Epidermal melanocyte (primary cell): ENCODE results near the gene NOS1AP.

ENCODE experiments used
- DNase-seq: peaks from one replicate; pipeline ENCODE4 v3.0.0; 2011; ENCODE audit warnings: low spot score; ENCODE audit not compliant: insufficient read length

NOS1AP gene

GRCh38 chr1:162291000-162291399, 221.5 kb downstream of the NOS1AP start:
- DNase-seq = no peak

- DNase-seq = peak; percentile 22
Observed at GRCh38 chr1:162292422-162292849, 222.9 kb downstream of the NOS1AP start.

DNA sequence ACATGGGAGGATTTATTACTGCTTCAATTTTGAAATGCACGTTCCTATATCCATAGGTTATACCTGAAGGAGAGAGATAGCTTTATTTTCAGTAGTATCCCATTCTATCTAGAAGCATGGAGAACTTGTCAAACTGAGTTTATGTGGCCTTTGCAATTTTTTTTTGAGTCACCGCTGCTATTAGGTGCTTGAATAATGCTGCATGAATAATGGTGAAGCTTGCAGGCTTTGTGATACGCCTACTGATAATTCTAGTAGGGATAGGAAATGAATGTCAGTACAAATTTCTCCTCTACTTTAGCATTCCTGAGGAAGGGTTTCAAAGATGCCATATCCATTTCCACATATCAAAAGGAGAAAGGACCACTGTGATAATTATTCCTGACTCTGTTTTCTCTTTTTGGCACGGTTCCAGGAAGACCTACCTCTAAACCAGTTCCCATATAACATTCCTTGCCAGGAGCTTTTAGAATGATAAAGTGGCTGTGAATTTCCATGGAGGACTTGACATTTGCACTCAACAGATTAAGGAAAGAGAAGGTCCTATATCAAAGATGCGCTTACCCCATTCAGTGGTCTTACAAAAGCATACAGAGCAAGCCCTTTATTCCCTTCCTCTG, 223.7 kb downstream of the NOS1AP start:
- DNase-seq = no peak

DNA sequence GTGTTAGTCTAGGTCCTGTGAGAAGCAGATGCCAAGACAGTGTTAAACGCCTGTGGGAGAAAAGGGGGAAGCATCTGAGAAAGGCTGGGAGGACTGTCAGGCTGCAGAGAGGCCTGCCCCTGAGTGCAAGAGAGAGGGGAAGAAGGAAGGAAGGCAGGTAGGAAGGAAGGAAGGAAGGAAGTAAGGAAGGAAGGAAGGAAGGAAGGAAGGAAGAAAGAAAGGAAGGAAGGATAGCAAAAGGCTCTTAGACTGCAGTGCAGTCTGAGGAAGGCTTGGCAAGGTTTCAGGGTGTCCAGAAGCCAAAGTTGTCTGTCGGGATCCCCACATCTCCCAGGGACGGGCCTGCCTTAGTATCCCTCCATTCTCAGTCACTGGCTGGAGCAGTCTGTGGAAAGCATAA, 224.5 kb downstream of the NOS1AP start:
- DNase-seq = no peak

DNA sequence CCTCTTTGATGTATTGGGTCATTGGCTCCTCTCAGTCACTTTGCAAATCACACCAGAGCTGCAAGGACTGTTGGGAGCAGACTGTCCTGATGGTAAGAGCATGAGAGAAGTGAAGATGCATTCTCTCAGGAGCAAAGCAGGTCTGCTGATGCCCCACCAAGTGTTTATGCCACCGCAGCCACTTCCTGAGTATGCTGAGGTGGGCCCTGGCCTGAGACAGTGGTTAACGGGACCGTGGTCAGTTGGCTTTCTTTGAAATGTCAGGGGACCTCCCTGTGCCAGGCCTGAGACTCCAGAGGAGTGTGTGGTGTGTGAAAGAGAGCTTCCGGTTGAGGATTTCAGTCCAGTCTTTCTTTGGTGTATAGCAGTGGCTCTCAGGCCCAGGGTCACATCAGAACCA, 227.7 kb downstream of the NOS1AP start:
- DNase-seq = no peak

GRCh38 chr1:162298266-162298665, 228.8 kb downstream of the NOS1AP start:
- DNase-seq = no peak

DNA sequence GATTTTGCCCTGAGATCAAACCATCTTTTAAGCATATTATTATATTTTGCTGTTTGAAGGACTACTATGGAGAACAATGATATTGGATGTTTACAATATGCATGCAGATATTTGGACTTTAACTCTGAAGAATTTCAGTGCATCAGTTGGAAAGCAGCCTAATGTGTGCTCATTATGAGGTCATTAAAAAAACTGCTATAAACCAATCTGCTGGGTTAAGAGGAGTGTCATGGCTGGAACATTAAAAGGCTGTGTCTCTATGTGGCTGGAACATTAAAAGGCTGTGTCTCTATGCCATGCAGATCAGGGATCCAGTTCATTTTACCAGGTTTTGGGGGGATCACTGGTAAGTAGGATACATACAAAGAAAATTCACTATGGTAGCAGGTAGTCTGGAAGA, 229.5 kb downstream of the NOS1AP start:
- no peak for DNase-seq

- DNase-seq = no peak
Observed at GRCh38 chr1:162300057-162300917, 230.8 kb downstream of the NOS1AP start.

GRCh38 chr1:162301696-162302095, 232.2 kb downstream of the NOS1AP start:
- DNase-seq = no peak

DNA sequence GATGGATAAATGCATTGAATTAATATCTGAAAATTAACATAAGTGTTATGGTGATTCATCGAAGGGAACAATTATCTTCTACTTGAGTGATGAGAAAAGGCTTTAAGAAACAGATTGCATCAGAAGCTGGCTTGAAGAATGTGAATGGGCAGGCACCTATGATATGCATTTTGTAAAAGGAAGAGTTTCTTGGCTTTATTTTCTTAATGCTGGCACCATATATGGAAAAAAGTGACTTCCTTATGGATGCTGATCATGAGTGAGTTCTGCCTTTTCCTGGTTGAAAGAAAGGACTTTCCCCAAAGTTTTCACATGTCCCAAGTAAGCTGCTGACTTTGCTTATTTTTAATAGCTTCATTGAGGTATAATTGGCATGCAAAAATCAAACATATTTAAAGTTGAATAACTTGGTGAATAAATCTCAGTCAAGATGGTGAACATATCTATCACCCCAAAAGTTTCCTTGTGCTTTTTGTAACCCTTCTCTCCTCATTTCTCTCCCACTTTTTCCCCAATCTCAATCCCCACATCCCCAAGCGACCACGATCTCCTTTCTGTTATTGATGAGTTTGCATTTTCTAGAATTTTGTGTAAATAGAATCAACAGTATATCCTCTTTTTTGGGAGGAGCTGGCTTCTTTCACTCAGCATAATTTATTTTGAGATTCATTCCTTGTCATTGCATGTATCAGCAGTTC, 233.0 kb downstream of the NOS1AP start:
- DNase-seq = no peak

DNA sequence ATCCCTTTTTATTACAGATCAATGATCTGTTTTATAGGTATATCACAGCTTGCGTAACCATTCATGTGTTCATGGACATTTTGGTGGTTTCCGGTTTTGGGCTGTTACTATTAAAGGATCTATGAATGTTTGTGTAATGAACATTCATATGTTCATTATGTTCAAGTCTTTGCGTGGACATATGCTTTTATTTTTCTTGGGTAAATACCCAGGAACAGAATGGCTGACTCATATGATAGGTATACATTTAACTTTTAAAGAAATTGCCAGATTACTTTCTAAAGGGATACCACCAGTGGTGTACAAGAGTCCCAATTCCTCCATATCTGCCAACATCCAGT, 233.5 kb downstream of the NOS1AP start:
- DNase-seq = no peak

DNA sequence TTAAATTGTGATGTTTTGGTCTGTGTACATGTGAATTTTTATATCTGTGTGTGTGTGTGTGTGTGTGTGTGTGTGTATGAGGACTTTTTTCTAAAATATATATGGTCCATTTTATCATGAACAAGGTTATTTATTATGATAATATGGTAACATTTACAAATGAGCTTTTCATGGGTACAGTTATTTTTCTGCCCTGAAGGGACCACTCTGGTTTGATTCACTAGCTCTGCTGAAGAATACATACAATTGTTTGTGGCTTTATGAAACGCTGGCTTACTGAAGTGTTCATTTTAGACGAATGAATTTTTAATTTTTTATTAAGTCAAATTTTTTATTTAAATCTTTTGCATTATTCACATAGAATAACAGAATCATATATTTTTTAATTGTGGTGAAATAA, 235.2 kb downstream of the NOS1AP start:
- no peak for DNase-seq

- no peak for DNase-seq
Observed at GRCh38 chr1:162305969-162306368, 236.5 kb downstream of the NOS1AP start.

GRCh38 chr1:162310337-162310736, 240.8 kb downstream of the NOS1AP start:
- no peak for DNase-seq

- no peak for DNase-seq
Observed at GRCh38 chr1:162314206-162314605, 244.7 kb downstream of the NOS1AP start.

- no peak for DNase-seq
Observed at GRCh38 chr1:162315673-162316072, 246.2 kb downstream of the NOS1AP start.

DNA sequence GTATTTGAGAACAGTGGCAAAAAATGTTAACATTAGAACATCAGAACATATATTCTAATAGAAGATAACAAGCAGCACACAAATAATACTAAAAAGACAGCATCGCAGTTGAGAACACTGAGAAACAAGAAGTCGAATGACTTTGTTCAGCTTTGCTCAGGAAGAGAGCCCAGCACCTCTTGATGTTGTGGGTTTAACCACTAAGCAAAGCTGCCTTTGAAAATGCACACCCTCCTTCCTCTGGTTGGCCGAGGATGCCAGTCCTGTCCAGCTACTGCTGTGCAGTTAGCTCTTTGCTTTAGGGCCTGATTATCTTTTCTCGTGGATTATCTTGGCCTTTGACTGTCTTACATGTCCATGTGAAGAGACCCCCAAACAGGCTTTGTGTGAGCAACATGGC, 246.7 kb downstream of the NOS1AP start:
- no peak for DNase-seq

DNA sequence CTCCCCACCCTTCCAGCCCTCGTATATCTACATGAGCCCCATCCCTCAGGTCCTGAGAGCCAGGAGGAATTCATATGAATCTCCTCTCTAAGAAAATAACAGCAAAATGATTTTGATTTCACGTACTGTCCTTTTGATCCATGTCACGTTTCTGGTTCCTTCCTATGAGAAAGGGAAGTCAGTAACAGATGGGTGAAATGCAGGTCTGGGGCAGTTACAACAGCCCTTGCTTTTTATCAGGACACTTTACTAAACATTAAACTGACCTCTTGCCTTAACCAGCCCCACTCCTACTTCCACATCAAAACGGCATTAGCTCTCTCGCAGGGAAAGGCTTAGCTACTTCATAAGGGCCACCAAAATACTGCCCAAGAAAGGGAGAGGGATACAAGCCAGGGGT, 248.1 kb downstream of the NOS1AP start:
- DNase-seq = no peak

GRCh38 chr1:162319493-162320175, 250.1 kb downstream of the NOS1AP start:
- DNase-seq = no peak

GRCh38 chr1:162321809-162322422, 252.4 kb downstream of the NOS1AP start:
- DNase-seq = no peak

GRCh38 chr1:162323023-162323422, 253.5 kb downstream of the NOS1AP start:
- DNase-seq = no peak
